ENCODE measurements around the gene MED22. TPM values are rescaled to one million over a fixed set of nuclear protein-coding genes. Genes with fewer than 3 reads are reported as not detected.

Gene MED22
- total RNA-seq, 1 experiment from 2014 or later, result 60.1 TPM

- no TSS peak for BruUV-seq (replicated peaks)
- H3K27me3 ChIP-seq (replicated peaks; ENCODE audit: control insufficient read depth, insufficient read depth, low read length), result no peaks in the 10 kb centered on the region
- ChIA-PET CTCF (no interaction called here), POLR2A (no interaction called here)
- no peaks in the 10 kb centered on the region for H3K4me1 ChIP-seq
- Mint-ChIP-seq H3K4me3 (ENCODE audit: unreplicated experiment) (no peak overlapping the region), H3K4me1 (ENCODE audit: low read depth, unreplicated experiment) (no peaks in the 10 kb centered on the region), H3K27ac (ENCODE audit: unreplicated experiment) (no peak overlapping the region), H3K36me3 (ENCODE audit: insufficient read depth, unreplicated experiment) (no peaks in the 10 kb centered on the region), H3K9me3 (ENCODE audit: unreplicated experiment) (peaks cover 20% of the 10 kb centered on the region), H3K27me3 (ENCODE audit: insufficient read depth, unreplicated experiment) (no peaks in the 10 kb centered on the region)
- DNase-seq, result peak in 1 of 2 experiments; percentile 5
- no peak overlapping the region for H3K4me3 ChIP-seq (ENCODE audit: low read depth, low read length)
- TF ChIP-seq CTCF (IDR thresholded peaks at IDR 0.05; ENCODE audit: insufficient read depth in 1 of 2, low read depth in 1 of 2, low read length in 1 of 2, severe bottlenecking in 1 of 2, unreplicated experiment in 1 of 2), result no peak
- H3K36me3 ChIP-seq (ENCODE audit: control insufficient read depth, insufficient read depth, low read length), result no peaks in the 10 kb centered on the region
- intact Hi-C loops (cut with micrococcal nuclease; ENCODE audit: unreplicated experiment), result no loop called here
- peaks cover 9% of the 10 kb centered on the region; the same call in 1 of the 2 replicates for H3K9me3 ChIP-seq
Observed at GRCh38 chr9:133305731-133306130, 42.2 kb downstream of the MED22 start.

GRCh38 chr9:133304477-133305377 lies 43.2 kb downstream of the MED22 start:
- Histone ChIP-seq H3K4me3 (ENCODE audit: low read depth, low read length) (no peak overlapping the region), H3K36me3 (ENCODE audit: control insufficient read depth, insufficient read depth, low read length) (no peaks in the 10 kb centered on the region), H3K27me3 (replicated peaks; ENCODE audit: control insufficient read depth, insufficient read depth, low read length) (no peaks in the 10 kb centered on the region), H3K9me3 (peaks cover 6% of the 10 kb centered on the region; the same call in 1 of the 2 replicates), H3K4me1 (no peaks in the 10 kb centered on the region)
- CTCF ChIA-PET, result no interaction called here
- Mint-ChIP-seq H3K9me3 (ENCODE audit: unreplicated experiment) (peaks cover 15% of the 10 kb centered on the region), H3K4me1 (ENCODE audit: low read depth, unreplicated experiment) (no peaks in the 10 kb centered on the region), H3K4me3 (ENCODE audit: unreplicated experiment) (no peak overlapping the region), H3K36me3 (ENCODE audit: insufficient read depth, unreplicated experiment) (no peaks in the 10 kb centered on the region), H3K27ac (ENCODE audit: unreplicated experiment) (no peak overlapping the region), H3K27me3 (ENCODE audit: insufficient read depth, unreplicated experiment) (no peaks in the 10 kb centered on the region)
- DNase-seq, result peak in 1 of 2 experiments; percentile 14
- TF ChIP-seq CTCF (IDR thresholded peaks at IDR 0.05; ENCODE audit: insufficient read depth in 1 of 2, low read depth in 1 of 2, low read length in 1 of 2, severe bottlenecking in 1 of 2, unreplicated experiment in 1 of 2), result no peak
- intact Hi-C loops (cut with micrococcal nuclease; ENCODE audit: unreplicated experiment), result no loop called here
- POLR2A ChIA-PET, result no interaction called here
- no TSS peak for BruUV-seq (replicated peaks)

- ChIA-PET CTCF (no interaction called here), POLR2A (no interaction called here)
- peak in 1 of 2 experiments; percentile 29 for DNase-seq
- no peak for TF ChIP-seq CTCF (IDR thresholded peaks at IDR 0.05; ENCODE audit: insufficient read depth in 1 of 2, low read depth in 1 of 2, low read length in 1 of 2, severe bottlenecking in 1 of 2, unreplicated experiment in 1 of 2)
- no TSS peak for BruUV-seq (replicated peaks)
- Mint-ChIP-seq H3K27me3 (ENCODE audit: insufficient read depth, unreplicated experiment) (no peaks in the 10 kb centered on the region), H3K4me1 (ENCODE audit: low read depth, unreplicated experiment) (no peaks in the 10 kb centered on the region), H3K9me3 (ENCODE audit: unreplicated experiment) (peaks cover 9% of the 10 kb centered on the region), H3K4me3 (ENCODE audit: unreplicated experiment) (no peak overlapping the region), H3K36me3 (ENCODE audit: insufficient read depth, unreplicated experiment) (no peaks in the 10 kb centered on the region), H3K27ac (ENCODE audit: unreplicated experiment) (no peak overlapping the region)
- intact Hi-C loops (cut with micrococcal nuclease; ENCODE audit: unreplicated experiment), result no loop called here
- Histone ChIP-seq H3K9me3 (peaks cover 1% of the 10 kb centered on the region; the same call in 1 of the 2 replicates), H3K4me3 (ENCODE audit: low read depth, low read length) (no peak overlapping the region), H3K36me3 (ENCODE audit: control insufficient read depth, insufficient read depth, low read length) (no peaks in the 10 kb centered on the region), H3K4me1 (no peaks in the 10 kb centered on the region), H3K27me3 (replicated peaks; ENCODE audit: control insufficient read depth, insufficient read depth, low read length) (no peaks in the 10 kb centered on the region)
Observed at GRCh38 chr9:133304158-133304470, 43.8 kb downstream of the MED22 start.
